HG03354 (cell line): ENCODE results near the gene SHISA8.
"Not testable (repeated sequence)": the region's sequence is repeated elsewhere in the genome, so short reads cannot be mapped to it uniquely, and the experiment has no call there.

ENCODE experiments used
- ATAC-seq: cut with Tn5 transposase; IDR thresholded peaks from one replicate; pipeline ENCODE4 v1.9.1; 2021; ENCODE audit warnings: mild to moderate bottlenecking; ENCODE audit not compliant: unreplicated experiment, poor library complexity, severe bottlenecking

The SHISA8 gene

GRCh38 chr22:41915035-41915785 lies at the start of gene SHISA8:
TSS of gene SHISA8 (minus strand) at chr22:41915074. CDS start at chr22:41914667, 407 bp downstream.
- no peak for ATAC-seq

DNA sequence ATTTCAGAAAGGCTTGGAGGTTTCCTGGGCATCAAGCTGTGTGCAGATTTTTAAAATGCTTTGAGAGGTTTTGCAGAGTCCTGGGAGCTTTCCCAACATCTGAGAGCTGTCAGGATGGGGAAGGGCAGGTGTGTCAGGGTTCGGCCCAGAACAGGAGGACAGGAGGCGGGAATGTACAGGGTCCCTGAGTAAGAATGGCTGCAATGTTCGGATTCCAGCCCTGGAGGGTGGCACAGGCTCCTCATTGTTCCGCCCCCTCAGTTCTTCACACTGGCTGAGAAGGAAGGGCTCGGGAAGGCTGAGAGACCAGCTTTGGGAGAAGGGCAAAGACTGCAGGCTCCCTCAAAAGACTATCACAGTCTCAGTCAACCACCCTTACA lies 49.2 kb upstream of the SHISA8 start:
- no peak for ATAC-seq

DNA sequence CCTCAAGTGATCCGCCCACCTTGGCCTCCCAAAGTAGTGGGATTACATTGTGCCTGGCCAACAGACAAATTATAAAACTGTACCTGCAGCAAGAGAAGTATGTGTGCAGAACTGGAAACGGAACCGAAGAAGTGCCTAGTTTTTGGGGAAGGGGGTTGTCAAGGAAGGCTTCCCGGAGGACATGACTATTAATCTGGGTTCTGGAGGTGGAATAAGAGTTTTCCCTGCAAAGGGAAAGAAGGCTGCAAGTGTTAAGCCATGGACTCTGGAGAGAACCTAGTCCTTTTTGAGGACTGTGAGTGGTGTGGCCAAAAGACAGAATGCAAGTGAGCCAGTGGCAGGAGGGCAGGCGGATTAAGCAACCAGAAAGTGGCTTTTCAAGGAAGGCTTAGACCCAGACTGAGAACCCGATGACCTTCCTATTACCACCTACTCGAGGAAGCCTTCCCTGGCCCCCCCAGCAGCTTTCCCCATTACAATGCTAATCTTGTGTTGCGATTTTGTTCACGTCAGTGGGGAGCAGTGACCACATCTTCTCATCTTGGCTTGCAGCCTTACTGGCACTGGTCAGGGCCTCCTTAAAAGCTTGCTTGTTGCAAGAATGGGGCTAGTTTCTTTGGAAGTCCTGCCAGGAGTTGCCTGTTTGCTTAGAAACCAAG lies 48.7 kb upstream of the SHISA8 start:
- ATAC-seq: no peak

- ATAC-seq: peak; percentile 12
Measured at GRCh38 chr22:41957941-41958556, 43.2 kb upstream of the SHISA8 start.

DNA sequence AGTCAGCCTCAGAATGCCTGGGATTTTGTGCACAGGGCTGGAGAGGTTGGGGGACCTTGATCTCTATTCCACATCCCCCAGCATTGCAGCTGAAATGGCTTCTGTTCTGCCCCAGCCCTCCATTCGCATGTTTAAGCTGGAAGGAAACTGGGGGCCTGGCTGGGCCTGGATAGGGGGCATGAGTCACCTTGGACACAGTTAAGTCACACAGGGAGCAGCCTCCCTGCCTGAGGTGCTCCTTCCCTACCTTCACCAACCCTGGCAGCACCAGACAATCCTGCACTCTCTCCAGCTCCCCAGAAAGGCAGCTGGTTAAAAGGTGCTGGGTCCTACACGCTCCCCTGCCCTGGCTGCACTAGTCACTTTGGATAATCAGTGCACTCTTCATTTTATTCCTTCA lies 37.8 kb upstream of the SHISA8 start:
- no peak for ATAC-seq

DNA sequence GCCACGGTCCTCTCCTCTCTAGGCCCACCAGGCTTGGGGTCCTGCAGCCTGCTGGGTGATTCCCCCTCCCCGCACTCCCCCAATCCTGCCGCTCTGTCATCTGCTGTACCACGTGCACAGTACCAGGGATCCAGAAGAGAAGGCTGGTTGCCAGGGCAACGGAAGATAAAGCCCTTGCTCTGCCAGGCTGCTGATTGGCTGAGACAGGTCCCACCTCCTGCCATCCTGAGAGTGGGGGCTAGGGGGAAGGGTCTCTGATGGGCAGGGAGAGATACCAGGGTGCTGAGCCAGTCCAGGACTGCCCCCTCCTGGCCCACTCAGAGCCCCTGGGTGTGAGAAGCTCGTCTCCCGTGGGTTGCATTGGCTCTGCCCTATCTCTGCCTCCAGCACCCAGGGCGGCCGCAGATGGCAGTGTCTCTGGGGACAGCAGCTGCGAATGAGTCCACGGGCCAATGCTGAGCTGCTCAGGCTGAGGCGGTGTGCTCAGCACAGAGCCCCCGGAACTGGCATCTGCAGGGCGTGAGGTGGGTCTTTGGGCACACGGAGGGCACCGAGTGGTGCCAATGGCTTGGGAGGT lies 37.1 kb upstream of the SHISA8 start, which contains the start of gene SMIM45:
Gene SMIM45, plus strand, starts transcription at position 253 of the 577 bp plus-strand sequence.
- no peak for ATAC-seq

GRCh38 chr22:41949297-41949965 lies 34.6 kb upstream of the SHISA8 start:
- ATAC-seq: no peak

DNA sequence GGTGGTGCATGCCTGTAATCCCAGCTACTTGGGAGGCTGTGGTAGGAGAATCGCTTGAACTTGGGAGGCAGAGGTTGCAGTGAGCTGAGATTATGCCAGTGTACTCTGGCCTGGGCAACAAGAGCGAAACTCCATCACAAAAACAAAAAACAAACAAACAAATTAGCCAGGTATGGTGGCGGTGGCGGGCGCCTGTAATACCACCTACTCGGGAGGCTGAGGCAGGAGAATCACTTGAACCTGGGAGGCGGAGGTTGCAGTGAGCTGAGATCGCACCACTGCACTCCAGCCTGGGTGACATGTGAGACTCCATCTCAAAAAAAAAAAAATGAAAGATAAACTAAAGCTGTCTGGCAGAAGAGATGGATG lies 34.0 kb upstream of the SHISA8 start:
- ATAC-seq: not testable (repeated sequence)

GRCh38 chr22:41948142-41948541 lies 33.3 kb upstream of the SHISA8 start:
- ATAC-seq: no peak

DNA sequence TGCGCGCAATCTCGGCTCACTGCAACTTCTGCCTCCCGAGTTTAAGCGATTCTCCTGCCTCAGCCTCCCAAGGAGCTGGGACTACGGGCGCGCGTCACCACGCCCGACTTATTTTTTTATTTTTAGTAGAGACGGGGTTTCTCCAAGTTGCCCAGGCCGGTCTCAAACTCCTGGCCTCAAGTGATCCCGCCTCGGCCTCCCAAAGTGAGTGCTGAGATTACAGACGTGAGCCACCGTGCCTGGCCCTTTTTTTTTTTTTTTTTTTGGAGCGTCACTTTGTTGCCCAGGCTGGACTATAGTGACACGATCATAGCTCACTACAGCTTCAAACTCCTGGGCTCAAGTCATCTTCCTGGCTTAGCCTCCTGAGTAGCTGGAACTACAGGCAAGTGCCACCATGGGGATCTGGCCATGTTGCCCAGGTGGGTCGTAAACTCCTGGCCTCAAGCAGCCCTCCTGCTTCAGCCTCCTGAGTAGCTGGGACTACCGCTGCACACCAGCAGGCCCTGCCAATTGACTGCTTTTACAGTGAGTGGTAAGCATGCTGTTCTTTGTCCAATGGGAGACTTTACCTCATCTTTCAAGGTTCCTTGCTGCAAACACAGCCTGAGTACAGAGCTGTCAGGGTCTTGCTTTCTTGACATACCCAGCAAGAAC lies 32.7 kb upstream of the SHISA8 start:
- no peak for ATAC-seq

DNA sequence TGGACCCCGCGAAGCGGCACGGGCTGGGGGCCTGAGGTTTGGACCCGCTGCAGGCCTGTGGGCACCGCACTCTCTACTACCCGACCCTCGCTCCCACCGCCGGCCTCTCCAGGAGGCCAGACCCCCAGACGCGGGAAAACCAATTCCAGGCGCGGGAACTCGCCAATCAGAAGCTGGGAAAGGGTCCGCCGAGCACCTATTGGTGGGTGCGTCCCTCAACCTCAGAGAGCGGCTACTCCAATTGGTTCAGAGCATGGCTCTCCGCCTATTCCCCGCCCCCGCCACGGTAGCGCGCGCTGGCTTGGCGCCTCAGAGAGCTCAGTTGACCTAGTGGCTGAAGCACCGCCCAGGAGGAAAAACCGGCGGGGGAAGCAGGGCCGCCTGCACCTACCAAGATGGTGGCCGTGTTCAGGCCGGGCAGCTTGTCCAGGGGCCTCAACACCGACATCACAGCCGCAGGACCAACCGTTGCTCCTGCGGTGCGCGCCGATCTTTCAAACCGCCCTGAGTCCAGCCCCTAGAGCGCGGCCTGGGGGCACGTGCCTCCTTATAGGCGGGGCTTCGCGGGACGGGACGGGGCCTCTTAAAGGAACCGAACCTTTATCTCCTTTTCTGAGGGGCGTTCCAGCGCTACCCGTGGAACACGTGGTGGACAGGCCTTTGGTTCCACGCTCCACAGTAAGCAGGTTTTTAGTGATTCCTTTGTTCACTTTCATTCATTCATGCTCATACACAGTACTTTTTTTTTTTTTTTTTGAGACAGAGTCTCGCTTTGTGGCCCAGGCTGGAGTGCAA lies 32.0 kb upstream of the SHISA8 start, which contains the start of gene CENPM:
Gene CENPM, minus strand, starts transcription at position 524 of the 795 bp plus-strand sequence. Its CDS starts 76 bp downstream, at position 448.
- peak; percentile 81 for ATAC-seq

DNA sequence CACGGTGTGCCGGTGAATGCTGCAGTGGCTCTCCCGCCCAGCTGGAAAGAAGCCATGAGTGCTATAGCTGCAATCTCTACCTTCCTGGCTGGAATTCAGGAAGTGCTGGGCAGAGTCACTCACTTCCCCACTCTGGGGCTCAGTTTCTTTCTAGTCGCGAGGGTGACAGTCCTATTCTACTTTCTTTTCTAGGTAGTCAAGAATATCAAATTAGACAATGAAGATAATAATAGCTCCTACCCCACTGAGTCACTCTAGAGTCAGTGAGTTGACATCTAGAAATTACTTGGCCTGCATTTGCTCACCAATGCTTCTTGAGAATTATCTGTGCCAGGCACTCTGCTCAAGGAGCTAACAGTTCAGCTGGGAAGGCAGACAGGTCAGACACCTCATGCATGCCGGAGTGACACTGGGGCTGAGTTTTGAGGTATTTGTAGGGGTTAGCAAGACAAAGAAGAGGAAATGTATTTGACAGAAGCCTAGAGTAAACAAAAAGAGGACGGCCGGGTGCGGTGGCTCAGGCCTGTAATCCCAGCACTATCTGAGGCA lies 28.9 kb upstream of the SHISA8 start:
- no peak for ATAC-seq

- ATAC-seq: peak; percentile 38
Measured at GRCh38 chr22:41940832-41941765, 26.2 kb upstream of the SHISA8 start.

DNA sequence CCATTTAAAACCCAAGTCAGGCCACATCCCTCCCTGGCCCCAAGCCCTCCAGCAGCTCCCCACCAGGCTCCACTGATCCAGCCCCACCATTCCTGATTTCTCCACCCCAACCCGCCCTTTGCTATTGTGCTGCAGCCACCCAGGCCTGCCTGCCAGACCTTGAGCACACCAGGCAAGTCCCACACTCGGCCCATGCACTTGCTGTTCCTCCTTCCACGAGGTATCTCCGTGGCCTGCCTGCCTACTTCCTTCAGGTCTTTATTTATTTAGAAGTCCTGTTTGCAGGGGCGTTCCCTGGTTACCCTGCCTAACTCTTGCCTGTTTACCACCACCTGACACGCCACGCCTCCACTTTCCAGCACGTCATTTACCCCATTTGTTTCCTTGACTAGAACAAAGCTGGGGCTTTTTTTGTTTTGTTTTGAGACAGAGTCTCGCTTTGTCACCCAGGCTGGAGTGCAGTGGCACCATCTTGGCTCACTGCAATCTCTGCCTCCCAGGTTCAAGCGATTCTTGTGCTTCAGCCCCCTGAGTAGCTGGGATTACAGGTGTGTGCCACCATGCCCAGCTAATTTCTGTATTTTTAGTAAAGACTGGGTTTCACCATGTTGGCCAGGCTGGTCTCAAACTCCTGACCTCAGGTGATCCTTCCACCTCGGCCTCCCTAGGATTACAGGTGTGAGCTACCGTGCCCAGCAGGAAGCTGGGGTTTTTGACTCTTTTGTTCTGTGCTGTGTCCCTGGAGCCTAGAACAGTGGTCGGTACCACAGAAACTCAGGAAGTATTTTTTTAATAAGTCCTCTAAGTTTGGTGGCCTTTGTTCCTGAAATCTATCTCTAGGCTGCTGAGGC lies 25.3 kb upstream of the SHISA8 start:
- ATAC-seq: peak; percentile 57

GRCh38 chr22:41936894-41937169 lies 22.0 kb upstream of the SHISA8 start:
- ATAC-seq: no peak

- no peak for ATAC-seq
Measured at GRCh38 chr22:41935509-41935908, 20.6 kb upstream of the SHISA8 start.

DNA sequence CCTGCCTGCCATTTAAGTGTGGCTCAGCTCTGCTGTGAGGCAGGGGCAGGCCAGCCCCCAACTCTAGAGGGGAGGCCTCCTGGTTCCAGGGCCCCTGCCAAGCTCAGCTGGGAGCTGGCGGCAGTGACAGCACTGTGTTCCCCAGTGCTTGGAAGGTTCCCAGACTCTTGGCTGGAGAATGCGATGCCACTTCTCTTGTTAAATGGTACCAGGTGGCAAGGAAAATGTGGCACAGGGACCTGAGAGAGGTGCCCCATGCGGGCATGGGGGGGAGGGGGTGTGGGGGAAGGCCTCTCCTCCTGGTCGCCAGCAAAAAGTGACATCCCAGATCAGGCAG lies 20.1 kb upstream of the SHISA8 start:
- ATAC-seq: no peak
